Naive thymus-derived CD4-positive, alpha-beta T cell (primary cell): Measurements from ENCODE around the gene RNASE2. TPM values are rescaled to one million over a fixed set of nuclear protein-coding genes. Genes with fewer than 3 reads are reported as not detected.
"Not testable (repeated sequence)": the region's sequence is repeated elsewhere in the genome, so short reads cannot be mapped to it uniquely, and the experiment has no call there.

ENCODE experiments used
- ATAC-seq: fragments of 150-1000 bp; cut with Tn5 transposase; 2 replicates; pipeline ENCODE4 v1.10.0; 2021; ENCODE audit warnings: mild to moderate bottlenecking, moderate library complexity
- CTCF ChIA-PET: fragments of 350-600 bp; sonication (Branson Sonifier 250); formaldehyde crosslinking; loops from one replicate; lab custom pipeline; 2021; ENCODE audit warnings: antibody characterized with exemption; lab: Charles Lee
- POLR2A ChIA-PET: fragments of 350-600 bp; sonication (Branson Sonifier 250); formaldehyde crosslinking; loops from one replicate; lab custom pipeline; 2021; ENCODE audit warnings: antibody characterized with exemption, inconsistent platforms; lab: Charles Lee
- DNase-seq, 9 donors: peaks; one replicate each; pipeline versions ENCODE4 v3.0.0 to v3.0.0-alpha.2; 2020 to 2022; ENCODE audit warnings: mixed read lengths in 1 of 9
- H3K27ac ChIP-seq: one replicate; pipeline ENCODE4 v1.7.0; 2013; ENCODE audit warnings: mild to moderate bottlenecking, low read depth, low read length, moderate library complexity
- H3K27me3 ChIP-seq, 2 donors: one replicate each; pipeline ENCODE4 v1.7.0; 2013; ENCODE audit warnings: low read length in 2 of 2, mild to moderate bottlenecking in 2 of 2, moderate library complexity in 2 of 2; ENCODE audit not compliant: control insufficient read depth in 2 of 2, insufficient read depth in 2 of 2
- H3K36me3 ChIP-seq, 3 experiments: 1 replicate in 2 of 3; 2 replicates in 1 of 3; pipeline ENCODE4 v1.7.0; 2013; ENCODE audit warnings: low read length in 3 of 3, mild to moderate bottlenecking in 3 of 3, moderate library complexity in 1 of 3; ENCODE audit not compliant: insufficient read depth in 3 of 3, control insufficient read depth in 2 of 3
- H3K4me1 ChIP-seq, 2 donors: one replicate each; pipeline ENCODE4 v1.7.0; 2013; ENCODE audit warnings: low read length in 2 of 2, mild to moderate bottlenecking in 2 of 2, moderate library complexity in 1 of 2; ENCODE audit not compliant: control insufficient read depth in 2 of 2, insufficient read depth in 2 of 2
- H3K4me3 ChIP-seq: 2 replicates; pipeline ENCODE4 v1.7.0; 2013; ENCODE audit warnings: mild to moderate bottlenecking, low read length
- H3K9me3 ChIP-seq, 3 experiments: 1 replicate in 2 of 3; 2 replicates in 1 of 3; pipeline ENCODE4 v1.7.0; 2013; ENCODE audit warnings: low read length in 3 of 3; ENCODE audit not compliant: control insufficient read depth in 2 of 3
- H3K27ac Mint-ChIP-seq, 9 donors: one replicate each; pipeline ENCODE4 v1.8.0; 2020 to 2022; ENCODE audit warnings: mixed read lengths in 9 of 9, mild to moderate bottlenecking in 8 of 9, moderate library complexity in 5 of 9, inconsistent platforms in 2 of 9
- H3K27me3 Mint-ChIP-seq, 5 donors: one replicate each; pipeline ENCODE4 v1.8.0; 2021 to 2022; ENCODE audit warnings: mixed read lengths in 5 of 5, mild to moderate bottlenecking in 1 of 5
- H3K36me3 Mint-ChIP-seq, 5 donors: one replicate each; pipeline ENCODE4 v1.8.0; 2020 to 2022; ENCODE audit warnings: mixed read lengths in 5 of 5, mild to moderate bottlenecking in 3 of 5, inconsistent platforms in 1 of 5
- H3K4me1 Mint-ChIP-seq, 7 donors: one replicate each; pipeline ENCODE4 v1.8.0; 2020 to 2022; ENCODE audit warnings: mixed read lengths in 7 of 7, mild to moderate bottlenecking in 3 of 7, inconsistent platforms in 1 of 7
- H3K4me3 Mint-ChIP-seq, 10 donors: one replicate each; pipeline ENCODE4 v1.8.0; 2020 to 2022; ENCODE audit warnings: mild to moderate bottlenecking in 10 of 10, mixed read lengths in 10 of 10, moderate library complexity in 6 of 10, inconsistent platforms in 2 of 10
- H3K9me3 Mint-ChIP-seq, 11 donors: one replicate each; pipeline ENCODE4 v1.8.0; 2020 to 2022; ENCODE audit warnings: mixed read lengths in 11 of 11, mild to moderate bottlenecking in 4 of 11, inconsistent platforms in 1 of 11, moderate library complexity in 1 of 11
- intact Hi-C, 2 donors: fragments of 100-400 bp; cut with micrococcal nuclease; formaldehyde crosslinking; loops; one replicate each; pipeline ENCODE4 v1.15.1; 2023
- polyA plus RNA-seq, 2 donors: library from polyadenylated mRNA; unstranded; fragments of 300-500 nt; fragmentation: Illumina TruSeq; gene quantifications; one replicate each; pipeline ENCODE4 v1.2.3, GENCODE V29; 2021
- total RNA-seq, 6 experiments: library from RNA in 5 of 6; stranded (reverse) in 5 of 6; gene quantifications; 1 replicate in 5 of 6; 2 replicates in 1 of 6; pipeline ENCODE4 v1.2.3 and lab custom pipeline; 2021 to 2026

The RNASE2 gene
- total RNA-seq: 10 to 100 TPM in 1 of 5 experiments, 1 to 10 TPM in 1, not detected in 3; 2.5 to 22.4 TPM
- polyA plus RNA-seq: under 1 TPM in 1 of 2 donors, not detected in 1; 0.30 TPM
- total RNA-seq (lab: John Stamatoyannopoulos, UW): not detected

GRCh38 chr14:20954736-20955537, at the start of gene RNASE2:
TSS of gene RNASE2 (plus strand) at chr14:20955487. CDS start at chr14:20955772, 285 bp downstream.
- H3K36me3 Mint-ChIP-seq, CTCF ChIA-PET, H3K4me1 ChIP-seq, H3K36me3 ChIP-seq, intact Hi-C loops, H3K27me3 ChIP-seq, POLR2A ChIA-PET, H3K9me3 Mint-ChIP-seq, H3K9me3 ChIP-seq, H3K4me3 ChIP-seq, H3K27ac ChIP-seq, DNase-seq: not testable (repeated sequence)
- H3K27me3 Mint-ChIP-seq: peaks cover 5 to 25% (median 18%) of the 10 kb centered on the region in 5 donors
- peak; percentile 67 for ATAC-seq
- H3K4me3 Mint-ChIP-seq: peak within 1 kb of the TSS in 9 of 10 donors; percentile 26 to 76 (median 42)
- peak within 1 kb of the TSS in 7 of 9 donors; percentile 0 to 81 (median 9) for H3K27ac Mint-ChIP-seq
- peaks cover 8 to 15% (median 13%) of the 10 kb centered on the region in 7 donors for H3K4me1 Mint-ChIP-seq

- Mint-ChIP-seq H3K4me1 (peaks cover 0 to 8% (median 0%) of the 10 kb centered on the region in 7 donors), H3K36me3 (no peaks in the 10 kb centered on the region), H3K4me3 (no peak overlapping the region), H3K27ac (no peak overlapping the region), H3K9me3 (peaks cover 0 to 2% (median 0%) of the 10 kb centered on the region in 11 donors), H3K27me3 (peaks cover 0 to 32% (median 22%) of the 10 kb centered on the region in 5 donors)
- DNase-seq (no peak), ATAC-seq (no peak)
- Histone ChIP-seq H3K4me3 (no peak overlapping the region), H3K27ac (no peak overlapping the region), H3K27me3 (no peaks in the 10 kb centered on the region), H3K36me3 (no peaks in the 10 kb centered on the region), H3K9me3 (no peaks in the 10 kb centered on the region), H3K4me1 (no peaks in the 10 kb centered on the region)
- ChIA-PET CTCF (interaction anchor here (0.6 to 1.5 kb wide), 2 partner anchors 33 to 65 kb away, joined by 3 to 5 read pairs; no protein-coding TSS in a partner anchor), POLR2A (interaction anchor here (0.7 kb wide), 2 partner anchors 215 to 276 kb away, joined by 3 to 4 read pairs; no protein-coding TSS in a partner anchor)
- intact Hi-C loops: no loop called here
These were observed 49.6 kb upstream of the RNASE2 start for GRCh38 chr14:20905676-20906075.

DNA sequence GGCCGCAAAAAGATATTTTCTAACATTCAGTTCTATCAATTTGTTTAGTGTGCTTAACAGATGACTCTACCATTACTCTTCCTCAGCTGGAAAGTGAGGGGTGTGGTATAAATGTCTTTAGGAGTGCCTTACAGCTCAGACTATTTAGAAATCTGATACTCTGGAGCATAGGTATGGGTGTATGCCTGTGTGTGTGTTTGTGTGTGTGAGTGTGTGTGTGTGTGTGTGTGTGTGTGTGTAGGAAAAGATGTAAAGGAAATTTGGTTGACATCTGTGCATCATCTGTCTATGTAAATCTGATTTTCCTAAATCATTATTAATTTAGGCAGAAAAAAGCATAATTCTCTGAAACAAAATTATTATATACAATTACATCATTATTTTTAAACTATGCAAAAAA, 48.1 kb upstream of the RNASE2 start:
- H3K4me1 Mint-ChIP-seq: peaks cover 0 to 8% (median 0%) of the 10 kb centered on the region in 7 donors
- ChIA-PET CTCF (no interaction called here), POLR2A (no interaction called here)
- no peaks in the 10 kb centered on the region for H3K27me3 ChIP-seq
- no peaks in the 10 kb centered on the region for H3K4me1 ChIP-seq
- ATAC-seq: no peak
- H3K9me3 ChIP-seq: no peaks in the 10 kb centered on the region
- DNase-seq: no peak
- H3K27ac ChIP-seq: no peak overlapping the region
- intact Hi-C loops: no loop called here
- no peak overlapping the region for H3K4me3 ChIP-seq
- H3K36me3 ChIP-seq: no peaks in the 10 kb centered on the region
- H3K4me3 Mint-ChIP-seq: no peak overlapping the region
- H3K27ac Mint-ChIP-seq: no peak overlapping the region
- peaks cover 0 to 2% (median 0%) of the 10 kb centered on the region in 11 donors for H3K9me3 Mint-ChIP-seq
- H3K27me3 Mint-ChIP-seq: peaks cover 0 to 35% (median 22%) of the 10 kb centered on the region in 5 donors
- no peaks in the 10 kb centered on the region for H3K36me3 Mint-ChIP-seq

DNA sequence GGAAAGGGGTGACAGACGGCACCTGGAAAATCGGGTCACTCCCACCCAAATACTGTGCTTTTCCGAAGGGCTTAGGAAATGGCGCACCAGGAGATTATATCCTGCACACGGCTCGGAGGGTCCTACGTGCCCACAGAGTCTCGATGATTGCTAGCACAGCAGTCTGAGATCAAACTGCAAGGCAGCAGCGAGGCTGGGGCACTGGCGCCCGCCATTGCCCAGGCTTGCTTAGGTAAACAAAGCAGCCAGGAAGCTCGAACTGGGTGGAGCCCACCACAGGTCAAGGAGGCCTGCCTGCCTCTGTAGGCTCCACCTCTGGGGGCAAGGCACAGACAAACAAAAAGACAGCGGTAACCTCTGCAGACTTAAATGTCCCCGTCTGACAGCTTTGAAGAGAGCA, 44.5 kb upstream of the RNASE2 start:
- H3K4me1 Mint-ChIP-seq, H3K9me3 ChIP-seq, H3K9me3 Mint-ChIP-seq, H3K4me3 Mint-ChIP-seq, H3K4me1 ChIP-seq, H3K27ac ChIP-seq, POLR2A ChIA-PET, intact Hi-C loops, H3K36me3 Mint-ChIP-seq, H3K27ac Mint-ChIP-seq, ATAC-seq, DNase-seq, H3K4me3 ChIP-seq, H3K36me3 ChIP-seq, CTCF ChIA-PET, H3K27me3 ChIP-seq: not testable (repeated sequence)
- peaks cover 4 to 36% (median 22%) of the 10 kb centered on the region in 5 donors for H3K27me3 Mint-ChIP-seq

GRCh38 chr14:20919038-20919756, 36.1 kb upstream of the RNASE2 start:
- H3K27ac ChIP-seq, CTCF ChIA-PET, DNase-seq, H3K9me3 Mint-ChIP-seq, H3K4me3 ChIP-seq, H3K4me3 Mint-ChIP-seq, intact Hi-C loops, H3K9me3 ChIP-seq, H3K36me3 ChIP-seq, H3K4me1 Mint-ChIP-seq, H3K27me3 ChIP-seq, H3K4me1 ChIP-seq, H3K27ac Mint-ChIP-seq, H3K36me3 Mint-ChIP-seq, POLR2A ChIA-PET: not testable (repeated sequence)
- peak; percentile 64 for ATAC-seq
- peaks cover 18 to 44% (median 27%) of the 10 kb centered on the region in 5 donors for H3K27me3 Mint-ChIP-seq

DNA sequence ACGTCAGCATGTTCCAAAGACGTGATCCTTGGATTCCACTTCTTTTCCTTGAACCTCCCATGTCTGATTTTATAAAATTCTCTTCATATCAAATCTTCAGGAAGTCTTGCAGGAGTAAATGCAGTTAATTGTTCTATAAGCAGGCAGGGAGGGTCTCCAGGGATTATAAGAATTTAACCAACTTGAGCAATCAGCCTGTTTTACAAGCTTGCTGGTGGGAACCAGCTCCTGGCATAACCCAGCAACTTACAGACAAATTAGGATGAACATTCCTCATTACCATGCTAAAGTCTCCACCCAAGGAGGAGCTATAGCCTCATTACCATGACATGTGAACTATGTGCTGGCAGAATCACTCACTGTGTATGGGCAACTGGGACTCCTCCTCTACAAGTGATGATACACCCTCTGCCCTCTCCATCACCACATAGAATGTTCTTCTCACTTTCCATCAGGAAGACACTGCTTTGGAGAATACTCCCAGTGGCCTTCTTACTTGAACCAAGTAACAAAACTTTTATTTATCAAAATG, 31.5 kb upstream of the RNASE2 start:
- peaks cover 0 to 13% (median 0%) of the 10 kb centered on the region in 5 donors for H3K36me3 Mint-ChIP-seq
- ATAC-seq, POLR2A ChIA-PET, H3K4me3 Mint-ChIP-seq, intact Hi-C loops, H3K4me1 ChIP-seq, H3K9me3 ChIP-seq, H3K36me3 ChIP-seq, DNase-seq, H3K27me3 ChIP-seq, H3K4me3 ChIP-seq, H3K27ac Mint-ChIP-seq, H3K4me1 Mint-ChIP-seq, CTCF ChIA-PET, H3K27ac ChIP-seq: not testable (repeated sequence)
- H3K27me3 Mint-ChIP-seq: peaks cover 12 to 47% (median 31%) of the 10 kb centered on the region in 5 donors
- H3K9me3 Mint-ChIP-seq: peaks cover 5 to 25% (median 11%) of the 10 kb centered on the region in 11 donors
